Measurements from ENCODE around the gene ZBTB9. TPM values are rescaled to one million over a fixed set of nuclear protein-coding genes. Genes with fewer than 3 reads are reported as not detected.

ZBTB9 gene
- total and polyA plus RNA-seq, 10 donors, result 3.6 to 8.4 (median 5.5) TPM

GRCh38 chr6:33459226-33459625 lies 4.8 kb downstream of the ZBTB9 start:
- Histone ChIP-seq H3K9me3 (no peaks in the 10 kb centered on the region), H3K4me3 (no peak overlapping the region), H3K27ac (no peak overlapping the region), H3K27me3 (replicated peaks in 1 of 7) (no peaks in the 10 kb centered on the region), H3K36me3 (peaks cover 0 to 25% (median 7%) of the 10 kb centered on the region in 6 donors), H3K4me1 (peaks cover 8 to 19% (median 11%) of the 10 kb centered on the region in 6 donors)
- no peak for DNase-seq
- 86 to 98% (median 93%) methylated on average over 2 of the region's 2 CpGs for WGBS, 5 donors
- intact Hi-C loops (cut with DNase I; ENCODE audit: low total_unique reads), result loop anchor here (10.0 kb wide), 1 partner anchor 186 kb away; no protein-coding TSS in a partner anchor
- TF ChIP-seq POLR2AphosphoS5 (IDR thresholded peaks at IDR 0.05) (no peak), CTCF (IDR thresholded peaks at IDR 0.05 in 8 of 11, conservative IDR thresholded peaks at IDR 0.05 in 3 of 11) (no peak), POLR2A (IDR thresholded peaks at IDR 0.05) (no peak)

- intact Hi-C loops (cut with DNase I; ENCODE audit: low total_unique reads), result no loop called here
- H3K4me1 ChIP-seq, result no peaks in the 10 kb centered on the region
- H3K27me3 ChIP-seq (replicated peaks in 1 of 7), result no peaks in the 10 kb centered on the region
- WGBS, 5 donors, result 88 to 95% (median 93%) methylated on average over 3 to 4 of the region's 4 CpGs
- no peaks in the 10 kb centered on the region for H3K9me3 ChIP-seq
- H3K36me3 ChIP-seq, result no peaks in the 10 kb centered on the region
- H3K27ac ChIP-seq, result no peak overlapping the region
- no peak for DNase-seq
- TF ChIP-seq POLR2A (IDR thresholded peaks at IDR 0.05) (no peak), CTCF (IDR thresholded peaks at IDR 0.05 in 8 of 11, conservative IDR thresholded peaks at IDR 0.05 in 3 of 11) (no peak), POLR2AphosphoS5 (IDR thresholded peaks at IDR 0.05) (no peak)
- no peak overlapping the region for H3K4me3 ChIP-seq
These were observed 11.8 kb downstream of the ZBTB9 start for GRCh38 chr6:33466075-33466735.

GRCh38 chr6:33467091-33467490 lies 12.7 kb downstream of the ZBTB9 start:
- H3K27me3 ChIP-seq (replicated peaks in 1 of 7), result no peaks in the 10 kb centered on the region
- WGBS, 5 donors, result 74 to 89% (median 78%) methylated on average over 7 of the region's 7 CpGs
- intact Hi-C loops (cut with DNase I; ENCODE audit: low total_unique reads), result no loop called here
- no peak for DNase-seq
- H3K4me1 ChIP-seq, result no peaks in the 10 kb centered on the region
- H3K27ac ChIP-seq, result no peak overlapping the region
- TF ChIP-seq POLR2A (IDR thresholded peaks at IDR 0.05) (no peak), POLR2AphosphoS5 (IDR thresholded peaks at IDR 0.05) (no peak)
- no peak overlapping the region for H3K4me3 ChIP-seq
- H3K9me3 ChIP-seq, result no peaks in the 10 kb centered on the region
- no peaks in the 10 kb centered on the region for H3K36me3 ChIP-seq

- intact Hi-C loops (cut with DNase I; ENCODE audit: low total_unique reads), result no loop called here
- Histone ChIP-seq H3K27ac (no peak overlapping the region), H3K4me3 (no peak overlapping the region), H3K9me3 (no peaks in the 10 kb centered on the region), H3K27me3 (replicated peaks in 1 of 7) (peaks cover 0 to 5% (median 0%) of the 10 kb centered on the region in 7 donors), H3K36me3 (no peaks in the 10 kb centered on the region), H3K4me1 (no peaks in the 10 kb centered on the region)
- TF ChIP-seq CTCF (IDR thresholded peaks at IDR 0.05 in 8 of 11, conservative IDR thresholded peaks at IDR 0.05 in 3 of 11), result no peak
- no peak for TF ChIP-seq POLR2AphosphoS5 (IDR thresholded peaks at IDR 0.05)
- DNase-seq, result no peak
- WGBS, 5 donors, result 81 to 88% (median 83%) methylated on average over 3 of the region's 3 CpGs
These were observed 15.3 kb downstream of the ZBTB9 start for GRCh38 chr6:33469661-33470060.
